ENCODE data around the gene HLCS.

HLCS gene

GRCh38 chr21:36915696-36916245 lies 50.7 kb downstream of the HLCS start:
- no peak for DNase-seq (ENCODE audit: extremely low read depth in 1 of 2, low read depth in 1 of 2)

- no peak for DNase-seq (ENCODE audit: extremely low read depth in 1 of 2, low read depth in 1 of 2)
Measured at GRCh38 chr21:36915014-36915695, 51.3 kb downstream of the HLCS start.

DNA sequence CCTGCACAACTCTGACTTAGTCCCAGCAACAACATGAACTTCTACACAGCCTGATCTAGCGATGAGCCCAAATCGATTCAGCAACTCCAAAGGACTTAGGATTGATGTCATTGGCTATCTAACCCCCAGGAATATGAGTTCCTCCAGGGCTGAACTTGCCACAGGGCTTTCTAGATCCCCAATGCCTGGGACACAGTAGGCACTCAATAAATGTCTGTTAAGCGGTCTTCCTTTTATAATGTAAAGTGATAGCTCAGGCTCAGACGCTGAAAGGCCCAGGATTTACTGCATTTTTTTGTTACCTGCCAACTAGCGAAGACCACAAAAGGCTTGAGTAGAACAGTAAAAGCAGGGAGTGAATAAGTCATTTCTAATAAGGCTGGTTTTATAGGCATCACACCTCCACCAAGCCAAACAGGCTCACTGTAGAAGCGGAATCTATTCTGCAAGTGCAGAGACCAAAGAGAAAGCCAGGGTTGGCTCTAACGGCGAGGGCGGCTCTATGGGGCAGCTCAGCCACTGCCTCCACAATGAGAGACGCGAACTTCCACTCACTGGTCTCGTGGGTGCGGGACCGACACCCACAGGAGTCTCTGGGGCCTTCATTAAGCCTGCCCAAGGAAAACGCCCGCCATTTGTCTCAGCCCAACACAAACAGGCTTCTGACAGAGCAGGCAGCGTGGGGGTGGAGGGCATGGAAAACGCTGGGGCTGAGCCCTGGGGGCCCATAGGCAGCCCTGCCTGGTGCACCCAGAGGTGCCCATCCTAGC lies 52.0 kb downstream of the HLCS start:
- DNase-seq (ENCODE audit: extremely low read depth in 1 of 2, low read depth in 1 of 2): no peak

GRCh38 chr21:36913247-36914169 lies 53.0 kb downstream of the HLCS start:
- no peak for DNase-seq (ENCODE audit: extremely low read depth in 1 of 2, low read depth in 1 of 2)

DNA sequence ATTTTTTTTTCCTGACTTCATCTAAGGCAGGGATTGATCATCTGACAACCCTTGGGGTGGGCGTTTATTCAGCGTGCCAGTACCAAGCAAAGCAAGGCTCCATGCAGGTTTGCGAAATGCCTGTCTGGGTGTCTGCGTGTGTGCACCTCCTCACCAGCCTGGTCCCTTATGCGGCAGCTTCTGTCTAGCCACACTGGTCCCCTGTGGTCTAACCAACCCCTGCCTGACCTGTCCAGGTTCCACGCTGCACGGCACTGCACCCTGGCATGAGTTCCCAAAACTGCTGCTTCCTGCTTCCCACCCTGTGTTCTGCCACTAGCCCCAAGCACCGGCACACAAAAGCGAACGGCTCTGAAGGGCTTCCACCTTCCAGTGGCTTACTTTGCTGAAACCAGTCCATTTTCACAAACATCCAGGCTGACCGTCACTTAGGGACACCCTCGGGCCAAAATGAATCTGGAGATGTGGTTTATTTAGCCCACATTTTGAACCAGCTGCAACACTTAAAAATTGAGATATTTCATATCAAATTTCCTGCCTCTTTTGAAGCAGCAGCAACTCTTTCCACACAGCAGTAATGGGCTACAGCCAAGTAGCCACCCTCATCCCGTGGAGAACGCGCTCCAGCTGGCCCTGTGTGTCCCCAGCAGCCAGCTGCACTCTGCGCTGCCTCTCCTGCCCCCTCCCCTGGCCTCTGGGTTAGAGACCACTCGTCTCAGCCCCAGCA lies 55.7 kb downstream of the HLCS start:
- no peak for DNase-seq (ENCODE audit: extremely low read depth in 1 of 2, low read depth in 1 of 2)

DNA sequence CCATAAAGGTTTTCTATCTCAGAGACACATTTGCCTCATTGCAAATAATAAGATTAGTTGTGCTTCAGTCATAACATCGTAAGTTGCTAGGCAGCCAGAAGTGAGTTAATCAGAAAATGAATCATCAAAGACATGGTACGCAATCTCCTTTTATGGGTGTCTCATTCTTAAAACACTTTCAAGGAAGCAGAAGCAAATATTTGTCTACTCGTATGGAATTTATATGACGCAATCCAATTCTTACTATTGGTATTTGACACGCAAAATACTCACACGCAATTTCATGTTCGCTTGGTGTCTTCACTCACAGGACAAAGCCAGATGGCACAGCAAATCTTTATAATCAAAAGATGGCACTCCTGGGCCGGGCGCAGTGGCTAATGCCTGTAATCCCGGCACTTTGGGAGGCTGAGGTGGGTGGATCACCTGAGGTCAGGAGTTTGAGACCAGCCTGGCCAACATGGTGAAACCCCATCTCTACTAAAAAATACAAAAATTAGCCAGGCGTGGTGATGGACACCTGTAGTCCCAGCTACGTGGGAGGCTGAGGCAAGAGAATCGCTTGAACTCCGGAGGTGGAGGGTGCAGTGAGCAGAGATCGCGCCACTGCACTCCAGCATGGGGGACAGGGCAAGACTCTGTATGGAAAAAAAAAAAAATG lies 56.4 kb downstream of the HLCS start:
- no peak for DNase-seq (ENCODE audit: extremely low read depth in 1 of 2, low read depth in 1 of 2)

DNA sequence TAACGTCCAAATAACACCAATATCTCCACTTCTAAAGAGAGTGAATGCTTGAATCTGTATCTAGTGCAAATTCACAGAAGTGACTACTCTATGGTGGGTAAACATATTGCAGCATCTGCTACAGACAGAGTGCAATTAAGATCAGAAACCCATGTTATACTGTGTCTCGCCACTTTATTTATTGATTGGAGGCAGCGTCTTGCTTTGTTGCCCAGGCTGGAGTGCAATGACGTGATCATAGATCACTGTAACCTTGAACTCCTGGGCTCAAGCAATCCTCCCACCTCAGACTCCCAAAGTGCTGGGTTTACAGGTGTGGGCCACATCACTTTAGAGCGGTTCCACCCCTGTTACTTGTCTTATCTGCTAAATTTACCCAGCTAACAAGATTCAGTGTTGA lies 57.0 kb downstream of the HLCS start:
- DNase-seq (ENCODE audit: extremely low read depth in 1 of 2, low read depth in 1 of 2): no peak

GRCh38 chr21:36908260-36908908 lies 58.1 kb downstream of the HLCS start:
- DNase-seq (ENCODE audit: extremely low read depth in 1 of 2, low read depth in 1 of 2): no peak

- DNase-seq (ENCODE audit: extremely low read depth in 1 of 2, low read depth in 1 of 2): no peak
Measured at GRCh38 chr21:36904093-36904666, 62.3 kb downstream of the HLCS start.

- DNase-seq (ENCODE audit: extremely low read depth in 1 of 2, low read depth in 1 of 2): no peak
Measured at GRCh38 chr21:36902793-36903192, 63.7 kb downstream of the HLCS start.

DNA sequence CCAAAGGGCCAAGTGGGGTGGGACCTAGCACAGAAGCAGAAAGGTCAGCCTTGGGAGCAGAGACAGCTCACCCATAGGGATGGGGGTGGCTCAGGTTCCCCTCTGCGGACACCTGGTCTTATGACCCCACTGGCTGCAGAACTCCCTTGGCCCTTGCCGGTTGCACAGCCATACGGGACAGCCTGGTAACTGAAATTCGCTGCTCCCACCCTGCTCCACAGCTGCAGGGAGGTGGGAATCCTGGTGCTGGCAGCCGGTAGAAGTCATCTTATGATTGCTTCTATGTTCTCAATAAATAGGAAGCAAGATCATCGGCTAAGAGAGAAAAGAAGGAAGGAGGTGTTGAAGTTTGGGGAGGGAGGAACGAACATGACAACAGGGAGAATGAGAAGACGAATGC lies 64.1 kb downstream of the HLCS start:
- no peak for DNase-seq (ENCODE audit: extremely low read depth in 1 of 2, low read depth in 1 of 2)

DNA sequence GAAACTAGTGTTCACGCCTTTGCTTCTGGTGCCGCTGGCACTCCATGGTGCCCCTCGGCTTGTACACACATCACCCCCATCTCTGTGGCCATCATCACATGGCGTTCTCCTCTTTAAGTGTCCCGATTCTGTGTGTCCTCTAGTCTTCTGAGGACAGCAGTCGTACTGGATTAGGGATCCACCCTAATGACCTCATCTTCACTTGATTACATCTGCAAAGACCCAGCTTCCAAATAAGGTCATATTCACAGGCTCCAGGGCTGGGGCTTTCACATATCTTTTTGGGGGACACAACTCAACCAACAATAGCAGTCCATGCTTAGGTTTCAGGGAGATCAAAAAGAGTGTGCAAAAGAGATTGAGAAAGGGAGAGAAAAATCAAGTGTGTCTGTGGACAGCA lies 64.9 kb downstream of the HLCS start:
- DNase-seq (ENCODE audit: extremely low read depth in 1 of 2, low read depth in 1 of 2): no peak

DNA sequence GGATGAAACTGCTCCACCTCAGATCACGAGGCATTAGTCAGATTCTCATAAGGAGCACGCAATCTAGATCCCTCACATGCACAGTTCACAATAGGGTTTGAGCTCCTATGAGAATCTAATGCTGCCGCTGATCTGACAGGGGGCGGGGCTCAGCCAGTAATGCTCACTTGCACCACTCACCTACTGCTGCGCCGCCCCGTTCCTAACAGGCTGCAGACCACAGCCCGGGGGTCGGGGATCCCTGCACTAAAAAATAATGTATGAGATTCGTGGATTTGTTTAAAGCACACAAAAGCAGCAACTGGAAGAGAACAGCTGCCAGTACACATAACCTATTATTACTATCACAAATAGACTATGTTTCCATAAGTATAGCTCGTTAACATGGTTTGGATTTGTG lies 72.9 kb downstream of the HLCS start:
- no peak for DNase-seq (ENCODE audit: extremely low read depth in 1 of 2, low read depth in 1 of 2)

DNA sequence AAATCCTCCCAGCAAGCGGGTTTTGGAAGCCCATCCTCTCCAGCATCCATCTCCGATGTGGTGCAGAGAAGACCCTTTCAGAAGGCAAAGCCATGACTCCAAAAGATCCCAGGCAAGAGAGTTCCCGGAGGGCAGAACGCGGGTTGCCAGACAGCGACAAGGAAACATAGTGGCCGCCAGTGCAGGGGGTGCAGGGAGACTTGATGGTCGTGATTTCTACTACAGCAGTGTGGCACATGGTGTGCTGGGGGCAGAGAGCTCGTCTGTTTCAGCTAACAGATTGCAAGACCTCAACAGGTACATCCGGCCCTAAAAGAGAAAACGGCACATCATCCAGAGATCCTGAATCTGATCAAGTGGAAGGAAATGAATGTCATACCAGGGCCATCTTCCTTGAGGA lies 74.3 kb downstream of the HLCS start:
- DNase-seq (ENCODE audit: extremely low read depth in 1 of 2, low read depth in 1 of 2): no peak

DNA sequence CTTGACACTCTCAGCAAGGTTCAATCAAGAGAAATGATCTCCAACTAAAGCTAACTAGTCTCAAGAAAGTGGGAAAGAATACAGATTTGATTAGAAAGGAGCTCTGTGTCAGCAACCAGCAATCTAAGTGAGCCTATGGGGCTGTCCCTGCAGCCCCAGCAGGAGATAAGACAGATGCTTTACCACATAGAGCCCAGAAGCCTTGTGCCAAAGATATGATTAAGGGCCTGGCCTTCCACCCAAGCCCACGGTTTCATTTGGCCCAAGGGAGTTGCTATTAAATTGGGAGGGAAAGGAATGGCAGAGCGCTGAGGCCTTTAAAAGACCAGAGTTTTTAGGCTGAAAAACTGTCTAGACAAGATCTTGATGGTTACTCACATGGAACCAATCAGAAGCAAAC lies 74.8 kb downstream of the HLCS start:
- no peak for DNase-seq (ENCODE audit: extremely low read depth in 1 of 2, low read depth in 1 of 2)

- no peak for DNase-seq (ENCODE audit: extremely low read depth in 1 of 2, low read depth in 1 of 2)
Measured at GRCh38 chr21:36891121-36891520, 75.3 kb downstream of the HLCS start.

GRCh38 chr21:36890086-36890485 lies 76.4 kb downstream of the HLCS start:
- DNase-seq (ENCODE audit: extremely low read depth in 1 of 2, low read depth in 1 of 2): no peak

DNA sequence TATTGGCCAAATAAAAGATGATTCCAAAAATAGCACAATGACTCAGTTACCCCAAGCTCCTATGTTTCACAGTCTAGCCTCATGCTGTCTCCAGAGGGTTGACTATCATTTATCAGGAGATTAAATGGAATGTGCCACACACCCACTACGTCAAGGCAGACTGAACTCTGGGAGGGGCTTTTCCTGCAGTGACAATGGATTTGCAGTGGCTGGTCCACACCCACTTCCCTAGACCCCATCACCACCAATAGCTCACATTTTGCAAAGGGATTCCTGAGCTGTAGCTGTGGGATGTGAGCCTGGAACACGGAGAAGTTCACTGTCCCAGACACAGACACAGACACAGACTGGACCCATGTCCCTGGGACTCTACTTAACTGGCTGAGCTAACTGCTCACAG lies 77.1 kb downstream of the HLCS start:
- no peak for DNase-seq (ENCODE audit: extremely low read depth in 1 of 2, low read depth in 1 of 2)

GRCh38 chr21:36888466-36888865 lies 78.0 kb downstream of the HLCS start:
- no peak for DNase-seq (ENCODE audit: extremely low read depth in 1 of 2, low read depth in 1 of 2)
